ENCODE data around the gene LMOD1.
"Not testable (repeated sequence)": the region's sequence is repeated elsewhere in the genome, so short reads cannot be mapped to it uniquely, and the experiment has no call there.

Gene LMOD1

GRCh38 chr1:201968202-201968925 is 22.0 kb upstream of the LMOD1 start:
- peaks cover 66% of the 10 kb centered on the region for H3K36me3 ChIP-seq (ENCODE audit: control insufficient read depth, low read depth, low read length)

GRCh38 chr1:201966171-201966570 is 19.8 kb upstream of the LMOD1 start:
- Histone ChIP-seq H3K27me3 (ENCODE audit: control insufficient read depth, insufficient read depth, low read length) (no peaks in the 10 kb centered on the region), H3K4me1 (ENCODE audit: control insufficient read depth, low read depth, low read length) (no peaks in the 10 kb centered on the region), H3K4me3 (ENCODE audit: low read length) (no peak overlapping the region), H3K27ac (ENCODE audit: low read length) (no peak overlapping the region), H3K9ac (ENCODE audit: low read length) (no peak overlapping the region), H3K36me3 (ENCODE audit: control insufficient read depth, low read depth, low read length) (peaks cover 87% of the 10 kb centered on the region), H3K9me3 (ENCODE audit: control insufficient read depth, low read depth, low read length) (no peaks in the 10 kb centered on the region)

More at GRCh38 chr1:201968202-201968925, 22.0 kb upstream of the LMOD1 start:
- no peak overlapping the region for H3K4me3 ChIP-seq (ENCODE audit: low read length)
- no peak overlapping the region for H3K27ac ChIP-seq (ENCODE audit: low read length)
- H3K9ac ChIP-seq (ENCODE audit: low read length): no peak overlapping the region
- H3K27me3 ChIP-seq (ENCODE audit: control insufficient read depth, insufficient read depth, low read length): no peaks in the 10 kb centered on the region
- H3K9me3 ChIP-seq (ENCODE audit: control insufficient read depth, low read depth, low read length): no peaks in the 10 kb centered on the region
- H3K4me1 ChIP-seq (ENCODE audit: control insufficient read depth, low read depth, low read length): no peaks in the 10 kb centered on the region

- no peak overlapping the region for H3K27ac ChIP-seq (ENCODE audit: low read length)
- H3K27me3 ChIP-seq (ENCODE audit: control insufficient read depth, insufficient read depth, low read length): no peaks in the 10 kb centered on the region
- no peaks in the 10 kb centered on the region for H3K4me1 ChIP-seq (ENCODE audit: control insufficient read depth, low read depth, low read length)
- H3K9me3 ChIP-seq (ENCODE audit: control insufficient read depth, low read depth, low read length): no peaks in the 10 kb centered on the region
- no peak overlapping the region for H3K9ac ChIP-seq (ENCODE audit: low read length)
- H3K4me3 ChIP-seq (ENCODE audit: low read length): no peak overlapping the region
- H3K36me3 ChIP-seq (ENCODE audit: control insufficient read depth, low read depth, low read length): peaks cover 78% of the 10 kb centered on the region
Measured at GRCh38 chr1:201964261-201964660, 17.9 kb upstream of the LMOD1 start.

- not testable (repeated sequence) for H3K4me1 ChIP-seq (ENCODE audit: control insufficient read depth, low read depth, low read length); H3K9ac ChIP-seq (ENCODE audit: low read length); H3K4me3 ChIP-seq (ENCODE audit: low read length); H3K27ac ChIP-seq (ENCODE audit: low read length); H3K9me3 ChIP-seq (ENCODE audit: control insufficient read depth, low read depth, low read length); H3K27me3 ChIP-seq (ENCODE audit: control insufficient read depth, insufficient read depth, low read length)
- peaks cover 78% of the 10 kb centered on the region for H3K36me3 ChIP-seq (ENCODE audit: control insufficient read depth, low read depth, low read length)
Measured at GRCh38 chr1:201962382-201962781, 16.0 kb upstream of the LMOD1 start.

GRCh38 chr1:201958348-201958747 is 12.0 kb upstream of the LMOD1 start:
- Histone ChIP-seq H3K36me3 (ENCODE audit: control insufficient read depth, low read depth, low read length) (peaks cover 53% of the 10 kb centered on the region), H3K4me1 (ENCODE audit: control insufficient read depth, low read depth, low read length) (peaks cover 4% of the 10 kb centered on the region), H3K9ac (ENCODE audit: low read length) (no peak overlapping the region), H3K27ac (ENCODE audit: low read length) (no peak overlapping the region), H3K27me3 (ENCODE audit: control insufficient read depth, insufficient read depth, low read length) (no peaks in the 10 kb centered on the region), H3K9me3 (ENCODE audit: control insufficient read depth, low read depth, low read length) (no peaks in the 10 kb centered on the region), H3K4me3 (ENCODE audit: low read length) (no peak overlapping the region)

- peak overlapping the region; percentile 94 for H3K9ac ChIP-seq (ENCODE audit: low read length)
- H3K36me3 ChIP-seq (ENCODE audit: control insufficient read depth, low read depth, low read length): peaks cover 28% of the 10 kb centered on the region
- no peaks in the 10 kb centered on the region for H3K9me3 ChIP-seq (ENCODE audit: control insufficient read depth, low read depth, low read length)
- H3K27me3 ChIP-seq (ENCODE audit: control insufficient read depth, insufficient read depth, low read length): no peaks in the 10 kb centered on the region
- H3K4me1 ChIP-seq (ENCODE audit: control insufficient read depth, low read depth, low read length): peaks cover 4% of the 10 kb centered on the region
- peak overlapping the region; percentile 94 for H3K4me3 ChIP-seq (ENCODE audit: low read length)
- peak overlapping the region; percentile 94 for H3K27ac ChIP-seq (ENCODE audit: low read length)
Measured at GRCh38 chr1:201955729-201956143, 9.4 kb upstream of the LMOD1 start.

- H3K36me3 ChIP-seq (ENCODE audit: control insufficient read depth, low read depth, low read length): peaks cover 26% of the 10 kb centered on the region
- H3K27me3 ChIP-seq (ENCODE audit: control insufficient read depth, insufficient read depth, low read length): no peaks in the 10 kb centered on the region
- peak within 1 kb of the TSS; percentile 94 for H3K27ac ChIP-seq (ENCODE audit: low read length)
- H3K9ac ChIP-seq (ENCODE audit: low read length): peak within 1 kb of the TSS; percentile 94
- peaks cover 4% of the 10 kb centered on the region for H3K4me1 ChIP-seq (ENCODE audit: control insufficient read depth, low read depth, low read length)
- peak within 1 kb of the TSS; percentile 94 for H3K4me3 ChIP-seq (ENCODE audit: low read length)
- no peaks in the 10 kb centered on the region for H3K9me3 ChIP-seq (ENCODE audit: control insufficient read depth, low read depth, low read length)
Measured at GRCh38 chr1:201955009-201955728, 8.8 kb upstream of the LMOD1 start, which contains the start of gene TIMM17A. TIMM17A (plus strand) TSS chr1:201955503; CDS start chr1:201955527, 24 bp downstream.

GRCh38 chr1:201954263-201955008 is 8.1 kb upstream of the LMOD1 start:
- Histone ChIP-seq H3K27ac (ENCODE audit: low read length) (peak overlapping the region; percentile 90), H3K4me3 (ENCODE audit: low read length) (peak overlapping the region; percentile 94), H3K27me3 (ENCODE audit: control insufficient read depth, insufficient read depth, low read length) (no peaks in the 10 kb centered on the region), H3K36me3 (ENCODE audit: control insufficient read depth, low read depth, low read length) (peaks cover 22% of the 10 kb centered on the region), H3K9ac (ENCODE audit: low read length) (peak overlapping the region; percentile 94), H3K9me3 (ENCODE audit: control insufficient read depth, low read depth, low read length) (no peaks in the 10 kb centered on the region), H3K4me1 (ENCODE audit: control insufficient read depth, low read depth, low read length) (peaks cover 4% of the 10 kb centered on the region)

- Histone ChIP-seq H3K36me3 (ENCODE audit: control insufficient read depth, low read depth, low read length) (no peaks in the 10 kb centered on the region), H3K27ac (ENCODE audit: low read length) (no peak overlapping the region), H3K9ac (ENCODE audit: low read length) (no peak overlapping the region)
Measured at GRCh38 chr1:201949491-201949890, 3.1 kb upstream of the LMOD1 start.

GRCh38 chr1:201947697-201948008 is 1.3 kb upstream of the LMOD1 start:
- no peaks in the 10 kb centered on the region for H3K9me3 ChIP-seq (ENCODE audit: control insufficient read depth, low read depth, low read length)
- no peak overlapping the region for H3K27ac ChIP-seq (ENCODE audit: low read length)
- H3K27me3 ChIP-seq (ENCODE audit: control insufficient read depth, insufficient read depth, low read length): peaks cover 28% of the 10 kb centered on the region
- H3K36me3 ChIP-seq (ENCODE audit: control insufficient read depth, low read depth, low read length): no peaks in the 10 kb centered on the region
- H3K4me3 ChIP-seq (ENCODE audit: low read length): no peak overlapping the region
- no peak overlapping the region for H3K9ac ChIP-seq (ENCODE audit: low read length)
- H3K4me1 ChIP-seq (ENCODE audit: control insufficient read depth, low read depth, low read length): peaks cover 11% of the 10 kb centered on the region

More at GRCh38 chr1:201949491-201949890, 3.1 kb upstream of the LMOD1 start:
- Histone ChIP-seq H3K9me3 (ENCODE audit: control insufficient read depth, low read depth, low read length) (no peaks in the 10 kb centered on the region), H3K4me3 (ENCODE audit: low read length) (no peak overlapping the region), H3K4me1 (ENCODE audit: control insufficient read depth, low read depth, low read length) (peaks cover 11% of the 10 kb centered on the region), H3K27me3 (ENCODE audit: control insufficient read depth, insufficient read depth, low read length) (peaks cover 28% of the 10 kb centered on the region)

GRCh38 chr1:201945863-201946223 is 505 bp downstream of the LMOD1 start:
- H3K4me1 ChIP-seq (ENCODE audit: control insufficient read depth, low read depth, low read length): peaks cover 13% of the 10 kb centered on the region
- H3K4me3 ChIP-seq (ENCODE audit: low read length): peak overlapping the region; percentile 69
- no peaks in the 10 kb centered on the region for H3K36me3 ChIP-seq (ENCODE audit: control insufficient read depth, low read depth, low read length)
- no peak overlapping the region for H3K27ac ChIP-seq (ENCODE audit: low read length)
- H3K9ac ChIP-seq (ENCODE audit: low read length): no peak overlapping the region
- peaks cover 28% of the 10 kb centered on the region for H3K27me3 ChIP-seq (ENCODE audit: control insufficient read depth, insufficient read depth, low read length)
- H3K9me3 ChIP-seq (ENCODE audit: control insufficient read depth, low read depth, low read length): no peaks in the 10 kb centered on the region
